ENCODE measurements around the gene KREMEN2. TPM values are rescaled to one million over a fixed set of nuclear protein-coding genes. Genes with fewer than 3 reads are reported as not detected.
"Not testable (repeated sequence)": the region's sequence is repeated elsewhere in the genome, so short reads cannot be mapped to it uniquely, and the experiment has no call there.

KREMEN2 gene
- total RNA-seq, 1 experiment from 2014 or later: 0.49 TPM

DNA sequence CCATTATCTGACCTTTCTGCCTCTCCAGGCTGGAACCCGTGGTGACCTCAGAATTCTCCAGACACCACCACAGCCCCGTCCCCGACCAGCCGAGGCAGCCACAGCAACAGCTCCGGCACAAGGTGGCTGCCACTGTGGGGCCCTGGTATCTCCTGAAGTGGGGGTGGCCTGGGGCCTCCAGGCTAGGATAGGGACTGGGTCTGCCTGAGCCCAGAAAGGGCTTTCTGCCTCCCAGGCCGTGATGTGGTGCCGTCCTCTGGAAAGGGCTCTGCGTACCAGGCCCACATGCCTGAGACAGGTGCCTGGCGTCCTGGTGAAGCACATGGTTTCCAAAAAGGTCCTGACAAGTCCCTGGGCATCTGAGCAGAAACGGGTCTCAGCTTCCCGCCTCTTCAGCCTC is 35.3 kb upstream of the KREMEN2 start:
- intact Hi-C loops (cut with micrococcal nuclease; ENCODE audit: unreplicated experiment): loop anchor here (5.0 kb wide), 1 partner anchor 34 kb away; the partner anchor contains the start of gene KREMEN2
- no TSS peak for BruUV-seq (replicated peaks)
- H3K36me3 ChIP-seq (ENCODE audit: insufficient read depth, low read length, poor library complexity, severe bottlenecking): peaks cover 7% of the 10 kb centered on the region
- H3K9me3 ChIP-seq (ENCODE audit: low read depth, low read length, poor library complexity, severe bottlenecking): no peaks in the 10 kb centered on the region
- H3K4me3 ChIP-seq (ENCODE audit: low read depth, low read length, poor library complexity, severe bottlenecking): no peak overlapping the region
- POLR2A ChIA-PET (ENCODE audit: low non-redundant PET): no interaction called here
- H3K27ac ChIP-seq (ENCODE audit: low read depth, low read length, poor library complexity, severe bottlenecking): no peak overlapping the region
- no peak for DNase-seq (ENCODE audit: low spot score)
- peaks cover 5% of the 10 kb centered on the region for H3K4me1 ChIP-seq (ENCODE audit: insufficient read depth, low read length, poor library complexity, severe bottlenecking)
- no peaks in the 10 kb centered on the region for H3K27me3 ChIP-seq (replicated peaks; ENCODE audit: insufficient read depth, low read depth, low read length, poor library complexity)
- CTCF ChIA-PET: no interaction called here
- no peak for TF ChIP-seq EZH2 (IDR thresholded peaks at IDR 0.05; ENCODE audit: borderline replicate concordance, low read depth, low read length, poor library complexity, severe bottlenecking)
- TF ChIP-seq, protein P1, sequence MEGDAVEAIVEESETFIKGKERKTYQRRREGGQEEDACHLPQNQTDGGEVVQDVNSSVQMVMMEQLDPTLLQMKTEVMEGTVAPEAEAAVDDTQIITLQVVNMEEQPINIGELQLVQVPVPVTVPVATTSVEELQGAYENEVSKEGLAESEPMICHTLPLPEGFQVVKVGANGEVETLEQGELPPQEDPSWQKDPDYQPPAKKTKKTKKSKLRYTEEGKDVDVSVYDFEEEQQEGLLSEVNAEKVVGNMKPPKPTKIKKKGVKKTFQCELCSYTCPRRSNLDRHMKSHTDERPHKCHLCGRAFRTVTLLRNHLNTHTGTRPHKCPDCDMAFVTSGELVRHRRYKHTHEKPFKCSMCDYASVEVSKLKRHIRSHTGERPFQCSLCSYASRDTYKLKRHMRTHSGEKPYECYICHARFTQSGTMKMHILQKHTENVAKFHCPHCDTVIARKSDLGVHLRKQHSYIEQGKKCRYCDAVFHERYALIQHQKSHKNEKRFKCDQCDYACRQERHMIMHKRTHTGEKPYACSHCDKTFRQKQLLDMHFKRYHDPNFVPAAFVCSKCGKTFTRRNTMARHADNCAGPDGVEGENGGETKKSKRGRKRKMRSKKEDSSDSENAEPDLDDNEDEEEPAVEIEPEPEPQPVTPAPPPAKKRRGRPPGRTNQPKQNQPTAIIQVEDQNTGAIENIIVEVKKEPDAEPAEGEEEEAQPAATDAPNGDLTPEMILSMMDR (conservative IDR thresholded peaks at IDR 0.05; ENCODE audit: low read depth, low read length): no peak

DNA sequence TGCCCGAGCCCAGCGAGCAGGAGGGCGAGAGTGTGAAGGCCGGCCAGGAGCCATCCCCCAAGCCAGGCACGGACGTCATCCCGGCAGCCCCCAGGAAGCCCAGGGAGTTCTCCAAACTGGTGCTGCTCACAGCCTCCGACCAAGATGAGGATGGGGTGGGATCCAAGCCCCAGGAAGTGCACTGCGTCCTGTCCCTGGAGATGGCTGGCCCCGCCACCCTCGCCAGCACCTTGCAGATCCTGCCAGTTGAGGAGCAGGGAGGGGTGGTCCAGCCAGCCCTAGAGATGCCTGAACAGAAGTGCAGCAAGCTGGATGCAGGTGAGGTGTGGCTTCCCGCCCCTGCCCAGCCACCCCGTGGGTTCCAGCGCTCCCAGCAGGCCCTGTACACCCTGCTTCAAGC is 34.4 kb upstream of the KREMEN2 start:
- peaks cover 5% of the 10 kb centered on the region for H3K4me1 ChIP-seq (ENCODE audit: insufficient read depth, low read length, poor library complexity, severe bottlenecking)
- CTCF ChIA-PET: no interaction called here
- TF ChIP-seq, protein P1 (conservative IDR thresholded peaks at IDR 0.05; ENCODE audit: low read depth, low read length): no peak
- no peak for TF ChIP-seq EZH2 (IDR thresholded peaks at IDR 0.05; ENCODE audit: borderline replicate concordance, low read depth, low read length, poor library complexity, severe bottlenecking)
- BruUV-seq (replicated peaks): no TSS peak
- peaks cover 7% of the 10 kb centered on the region for H3K36me3 ChIP-seq (ENCODE audit: insufficient read depth, low read length, poor library complexity, severe bottlenecking)
- no peak overlapping the region for H3K27ac ChIP-seq (ENCODE audit: low read depth, low read length, poor library complexity, severe bottlenecking)
- POLR2A ChIA-PET (ENCODE audit: low non-redundant PET): no interaction called here
- intact Hi-C loops (cut with micrococcal nuclease; ENCODE audit: unreplicated experiment): loop anchor here (5.0 kb wide), 1 partner anchor 33 kb away; the partner anchor contains the start of gene KREMEN2
- H3K9me3 ChIP-seq (ENCODE audit: low read depth, low read length, poor library complexity, severe bottlenecking): no peaks in the 10 kb centered on the region
- DNase-seq (ENCODE audit: low spot score): no peak
- no peaks in the 10 kb centered on the region for H3K27me3 ChIP-seq (replicated peaks; ENCODE audit: insufficient read depth, low read depth, low read length, poor library complexity)
- H3K4me3 ChIP-seq (ENCODE audit: low read depth, low read length, poor library complexity, severe bottlenecking): no peak overlapping the region

DNA sequence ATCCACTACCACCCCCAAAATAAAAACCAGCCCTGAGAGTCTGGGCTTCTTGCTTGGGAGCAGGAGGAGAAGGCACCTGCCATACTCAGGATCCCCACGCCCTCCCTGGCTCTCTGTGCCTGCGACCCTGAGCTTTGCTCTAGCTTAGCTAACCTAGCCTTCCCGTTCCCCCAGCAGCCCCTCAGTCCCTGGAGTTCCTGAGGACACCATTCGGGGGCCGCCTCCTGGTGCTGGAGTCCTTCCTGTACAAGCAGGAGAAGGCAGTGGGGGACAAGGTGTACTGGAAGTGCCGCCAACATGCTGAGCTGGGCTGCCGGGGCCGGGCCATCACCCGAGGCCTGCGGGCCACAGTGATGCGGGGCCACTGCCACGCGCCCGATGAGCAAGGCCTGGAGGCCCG is 33.8 kb upstream of the KREMEN2 start:
- H3K9me3 ChIP-seq (ENCODE audit: low read depth, low read length, poor library complexity, severe bottlenecking): no peaks in the 10 kb centered on the region
- no peak for DNase-seq (ENCODE audit: low spot score)
- ChIA-PET POLR2A (ENCODE audit: low non-redundant PET) (no interaction called here), CTCF (no interaction called here)
- H3K4me3 ChIP-seq (ENCODE audit: low read depth, low read length, poor library complexity, severe bottlenecking): no peak overlapping the region
- intact Hi-C loops (cut with micrococcal nuclease; ENCODE audit: unreplicated experiment): no loop called here
- TF ChIP-seq, protein P1 (conservative IDR thresholded peaks at IDR 0.05; ENCODE audit: low read depth, low read length): no peak
- BruUV-seq (replicated peaks): no TSS peak
- H3K27ac ChIP-seq (ENCODE audit: low read depth, low read length, poor library complexity, severe bottlenecking): no peak overlapping the region
- H3K27me3 ChIP-seq (replicated peaks; ENCODE audit: insufficient read depth, low read depth, low read length, poor library complexity): no peaks in the 10 kb centered on the region
- peaks cover 7% of the 10 kb centered on the region for H3K36me3 ChIP-seq (ENCODE audit: insufficient read depth, low read length, poor library complexity, severe bottlenecking)
- H3K4me1 ChIP-seq (ENCODE audit: insufficient read depth, low read length, poor library complexity, severe bottlenecking): peaks cover 5% of the 10 kb centered on the region

DNA sequence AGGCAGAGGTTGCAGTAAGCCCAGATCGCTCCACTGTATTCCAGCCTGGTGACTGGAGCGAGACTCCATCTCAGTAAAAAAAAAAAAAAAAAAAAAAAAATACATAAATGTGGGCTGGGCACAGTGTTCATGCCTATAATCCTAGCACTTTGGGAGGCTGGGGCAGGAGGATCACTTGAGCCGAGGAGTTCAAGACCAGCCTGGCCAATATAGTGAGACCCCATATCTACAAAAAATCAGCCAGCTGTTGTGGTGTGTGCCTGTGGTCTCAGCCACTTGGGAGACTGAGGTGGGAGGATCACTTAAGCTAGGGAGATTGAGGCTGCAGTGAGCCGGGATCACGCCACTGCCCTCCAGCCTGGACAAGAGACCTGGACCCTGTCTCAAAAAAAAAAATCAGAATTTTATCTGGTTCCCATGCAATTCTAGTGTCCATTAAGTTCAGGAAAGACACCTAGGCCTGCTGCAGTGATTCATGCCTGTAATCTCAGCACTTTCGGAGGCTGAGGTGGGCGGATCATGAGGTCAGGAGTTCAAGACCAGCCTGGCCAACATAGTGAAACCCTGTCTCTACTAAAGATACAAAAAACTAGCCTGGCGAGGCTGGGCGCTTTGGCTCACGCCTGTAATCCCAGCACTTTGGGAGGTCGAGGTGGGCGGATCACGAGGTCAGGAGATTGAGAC is 32.7 kb upstream of the KREMEN2 start:
- H3K4me1 ChIP-seq (ENCODE audit: insufficient read depth, low read length, poor library complexity, severe bottlenecking); DNase-seq (ENCODE audit: low spot score); H3K4me3 ChIP-seq (ENCODE audit: low read depth, low read length, poor library complexity, severe bottlenecking); H3K27me3 ChIP-seq (replicated peaks; ENCODE audit: insufficient read depth, low read depth, low read length, poor library complexity); H3K36me3 ChIP-seq (ENCODE audit: insufficient read depth, low read length, poor library complexity, severe bottlenecking); CTCF ChIA-PET; H3K9me3 ChIP-seq (ENCODE audit: low read depth, low read length, poor library complexity, severe bottlenecking); POLR2A ChIA-PET (ENCODE audit: low non-redundant PET); BruUV-seq (replicated peaks); H3K27ac ChIP-seq (ENCODE audit: low read depth, low read length, poor library complexity, severe bottlenecking); intact Hi-C loops (cut with micrococcal nuclease; ENCODE audit: unreplicated experiment): not testable (repeated sequence)

Data from A673 (cell line).